Measurements from ENCODE around the gene CHD1L.

DNA sequence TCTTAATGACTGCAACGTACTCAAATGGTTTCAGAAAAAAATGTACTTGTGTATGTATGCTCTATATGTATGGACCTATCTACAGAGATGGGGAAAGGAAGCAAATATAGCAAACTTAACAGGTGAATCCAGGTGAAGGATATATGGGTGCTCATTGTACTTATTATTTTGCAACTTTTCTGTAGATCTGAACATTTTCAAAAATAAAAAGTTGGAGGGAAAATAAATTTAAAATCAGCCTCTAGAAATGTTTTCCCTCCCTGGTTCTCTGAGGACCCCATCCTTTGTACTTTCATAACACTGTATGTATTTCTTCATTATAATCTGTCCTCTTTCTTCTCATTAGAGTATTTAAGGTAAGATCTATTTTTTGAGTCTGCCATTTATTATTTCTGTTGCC, 35.3 kb upstream of the CHD1L start:
- TF ChIP-seq, protein P1, sequence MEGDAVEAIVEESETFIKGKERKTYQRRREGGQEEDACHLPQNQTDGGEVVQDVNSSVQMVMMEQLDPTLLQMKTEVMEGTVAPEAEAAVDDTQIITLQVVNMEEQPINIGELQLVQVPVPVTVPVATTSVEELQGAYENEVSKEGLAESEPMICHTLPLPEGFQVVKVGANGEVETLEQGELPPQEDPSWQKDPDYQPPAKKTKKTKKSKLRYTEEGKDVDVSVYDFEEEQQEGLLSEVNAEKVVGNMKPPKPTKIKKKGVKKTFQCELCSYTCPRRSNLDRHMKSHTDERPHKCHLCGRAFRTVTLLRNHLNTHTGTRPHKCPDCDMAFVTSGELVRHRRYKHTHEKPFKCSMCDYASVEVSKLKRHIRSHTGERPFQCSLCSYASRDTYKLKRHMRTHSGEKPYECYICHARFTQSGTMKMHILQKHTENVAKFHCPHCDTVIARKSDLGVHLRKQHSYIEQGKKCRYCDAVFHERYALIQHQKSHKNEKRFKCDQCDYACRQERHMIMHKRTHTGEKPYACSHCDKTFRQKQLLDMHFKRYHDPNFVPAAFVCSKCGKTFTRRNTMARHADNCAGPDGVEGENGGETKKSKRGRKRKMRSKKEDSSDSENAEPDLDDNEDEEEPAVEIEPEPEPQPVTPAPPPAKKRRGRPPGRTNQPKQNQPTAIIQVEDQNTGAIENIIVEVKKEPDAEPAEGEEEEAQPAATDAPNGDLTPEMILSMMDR (IDR thresholded peaks at IDR 0.05; ENCODE audit: poor library complexity, severe bottlenecking) = no peak
- TF ChIP-seq EZH2 (IDR thresholded peaks at IDR 0.05; ENCODE audit: borderline replicate concordance, insufficient read depth, low read length, poor library complexity, severe bottlenecking) (no peak), EP300 (conservative IDR thresholded peaks at IDR 0.05; ENCODE audit: poor library complexity, severe bottlenecking) (no peak)
